IPS-18a (cell line): ENCODE results near the gene SPNS3.

Experiments
- H3K27ac ChIP-seq: one replicate; pipeline ENCODE4 v1.5.1; 2013; ENCODE audit warnings: low read length
- H3K27me3 ChIP-seq: one replicate; pipeline ENCODE4 v1.6.1; 2013; ENCODE audit warnings: mild to moderate bottlenecking, low read length; ENCODE audit not compliant: control insufficient read depth, insufficient read depth
- H3K36me3 ChIP-seq: one replicate; pipeline ENCODE4 v1.6.1; 2013; ENCODE audit warnings: low read depth, low read length; ENCODE audit not compliant: control insufficient read depth
- H3K4me1 ChIP-seq: one replicate; pipeline ENCODE4 v1.6.1; 2013; ENCODE audit warnings: low read depth, low read length; ENCODE audit not compliant: control insufficient read depth
- H3K4me3 ChIP-seq: one replicate; pipeline ENCODE4 v1.5.1; 2013; ENCODE audit warnings: low read length
- H3K9ac ChIP-seq: one replicate; pipeline ENCODE4 v1.6.1; 2013; ENCODE audit warnings: mild to moderate bottlenecking, low read length, moderate library complexity
- H3K9me3 ChIP-seq: one replicate; pipeline ENCODE4 v1.6.1; 2013; ENCODE audit warnings: low read depth, low read length; ENCODE audit not compliant: control insufficient read depth

SPNS3 gene

DNA sequence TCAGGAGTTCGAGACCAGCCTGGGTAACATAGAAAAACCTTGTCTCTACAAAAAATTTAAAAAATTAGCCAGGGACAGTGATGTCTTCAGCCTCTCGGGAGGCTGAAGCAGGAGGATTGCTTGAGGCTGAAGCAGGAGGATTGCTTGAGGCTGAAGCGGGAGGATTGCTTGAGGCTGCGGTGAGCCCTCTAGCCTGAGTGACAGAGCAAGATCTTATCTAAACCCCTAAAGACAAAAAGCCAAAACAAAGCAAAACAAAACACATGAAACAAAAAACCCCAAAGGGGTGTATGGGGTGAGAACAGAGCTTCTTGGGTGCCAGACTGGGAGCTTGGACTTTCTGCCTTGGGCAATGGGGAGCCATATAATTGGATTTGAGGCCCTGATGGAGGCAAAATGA lies 2.6 kb downstream of the SPNS3 start:
- Histone ChIP-seq H3K27me3 (no peaks in the 10 kb centered on the region), H3K4me3 (no peak overlapping the region), H3K27ac (no peak overlapping the region), H3K4me1 (no peaks in the 10 kb centered on the region), H3K9ac (no peak overlapping the region), H3K9me3 (no peaks in the 10 kb centered on the region), H3K36me3 (no peaks in the 10 kb centered on the region)

DNA sequence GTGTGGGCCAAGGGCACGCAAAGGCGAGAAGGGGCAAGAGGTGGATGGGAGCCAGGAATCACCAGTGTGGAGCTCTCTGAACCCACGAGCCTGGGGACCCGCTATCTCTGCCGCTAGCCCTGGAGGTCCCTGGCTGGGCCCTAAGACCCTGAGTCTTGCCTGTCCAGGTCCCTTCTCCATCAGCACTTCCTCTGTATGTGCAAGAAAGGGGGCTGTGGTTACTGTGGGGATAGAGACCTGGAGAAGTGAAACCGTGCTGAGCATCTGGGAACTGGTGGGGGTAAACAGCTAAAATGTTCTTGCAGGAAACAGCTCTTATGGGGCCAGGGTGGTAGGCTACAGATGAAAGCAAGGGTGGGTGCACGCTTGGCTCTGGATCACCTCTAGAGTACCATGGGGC lies 3.1 kb downstream of the SPNS3 start:
- H3K27ac ChIP-seq: no peak overlapping the region
- H3K36me3 ChIP-seq: no peaks in the 10 kb centered on the region
- H3K9ac ChIP-seq: no peak overlapping the region
- H3K4me3 ChIP-seq: no peak overlapping the region
- H3K4me1 ChIP-seq: no peaks in the 10 kb centered on the region
- H3K9me3 ChIP-seq: no peaks in the 10 kb centered on the region
- H3K27me3 ChIP-seq: no peaks in the 10 kb centered on the region

DNA sequence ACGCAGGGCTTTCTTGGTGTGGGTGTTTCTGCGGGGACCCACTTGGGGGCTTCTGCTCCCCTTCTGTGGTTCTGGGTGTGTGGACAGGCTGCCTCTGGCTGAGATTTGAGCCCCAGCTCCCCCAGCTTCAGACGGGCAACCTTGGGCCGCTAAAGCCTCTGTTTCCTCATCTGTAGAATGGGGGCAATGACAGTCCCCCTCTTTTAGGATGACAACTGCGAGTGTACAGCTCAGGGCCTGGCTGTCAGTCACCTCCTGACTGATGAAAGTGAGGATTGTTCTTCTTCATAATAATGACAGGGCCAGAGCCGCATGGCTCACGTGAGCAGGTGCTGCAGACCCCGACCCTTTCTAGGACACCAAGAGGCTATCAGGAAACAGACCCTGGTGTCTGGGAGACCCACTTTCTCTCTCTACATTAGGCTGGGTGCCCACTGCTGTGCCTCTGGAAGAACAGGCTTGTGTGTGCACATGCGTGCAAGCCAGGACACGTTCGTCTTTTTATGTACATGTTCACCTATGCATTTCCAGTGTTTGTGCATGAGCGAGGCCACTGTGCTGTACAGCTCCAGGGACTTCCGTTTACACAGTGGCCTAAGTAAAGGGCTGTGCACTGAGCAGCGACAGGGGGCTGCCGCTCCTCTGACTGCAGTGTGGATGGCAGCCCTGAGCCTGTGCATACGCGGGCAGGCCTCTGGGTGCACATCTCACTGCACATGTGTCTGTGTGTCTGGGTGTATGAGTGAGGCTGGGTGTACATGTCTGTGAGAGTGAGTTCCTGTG lies 4.6 kb downstream of the SPNS3 start:
- no peak overlapping the region for H3K4me3 ChIP-seq
- no peak overlapping the region for H3K9ac ChIP-seq
- no peaks in the 10 kb centered on the region for H3K9me3 ChIP-seq
- H3K36me3 ChIP-seq: no peaks in the 10 kb centered on the region
- no peak overlapping the region for H3K27ac ChIP-seq
- no peaks in the 10 kb centered on the region for H3K4me1 ChIP-seq
- H3K27me3 ChIP-seq: no peaks in the 10 kb centered on the region

DNA sequence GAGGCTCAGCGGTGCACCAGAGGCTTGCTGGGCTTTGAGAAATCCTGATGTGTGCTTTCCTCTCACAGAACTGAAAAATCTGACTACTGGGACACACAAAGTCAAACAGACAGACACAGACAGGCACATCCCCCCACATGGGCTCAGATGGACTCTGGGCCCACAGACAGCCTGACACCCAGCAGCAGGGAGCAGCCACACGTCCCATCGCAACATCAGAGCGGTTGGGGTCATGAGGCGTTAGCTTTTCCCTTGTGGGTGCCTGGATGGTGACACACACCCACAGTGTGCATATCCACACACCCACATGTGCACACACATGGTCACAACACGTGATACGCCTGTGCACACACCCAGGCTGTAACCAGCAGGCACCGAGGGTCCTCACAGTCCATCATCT lies 6.3 kb downstream of the SPNS3 start:
- Histone ChIP-seq H3K4me1 (no peaks in the 10 kb centered on the region), H3K9ac (no peak overlapping the region), H3K27me3 (no peaks in the 10 kb centered on the region), H3K27ac (no peak overlapping the region), H3K36me3 (no peaks in the 10 kb centered on the region), H3K9me3 (no peaks in the 10 kb centered on the region), H3K4me3 (no peak overlapping the region)

DNA sequence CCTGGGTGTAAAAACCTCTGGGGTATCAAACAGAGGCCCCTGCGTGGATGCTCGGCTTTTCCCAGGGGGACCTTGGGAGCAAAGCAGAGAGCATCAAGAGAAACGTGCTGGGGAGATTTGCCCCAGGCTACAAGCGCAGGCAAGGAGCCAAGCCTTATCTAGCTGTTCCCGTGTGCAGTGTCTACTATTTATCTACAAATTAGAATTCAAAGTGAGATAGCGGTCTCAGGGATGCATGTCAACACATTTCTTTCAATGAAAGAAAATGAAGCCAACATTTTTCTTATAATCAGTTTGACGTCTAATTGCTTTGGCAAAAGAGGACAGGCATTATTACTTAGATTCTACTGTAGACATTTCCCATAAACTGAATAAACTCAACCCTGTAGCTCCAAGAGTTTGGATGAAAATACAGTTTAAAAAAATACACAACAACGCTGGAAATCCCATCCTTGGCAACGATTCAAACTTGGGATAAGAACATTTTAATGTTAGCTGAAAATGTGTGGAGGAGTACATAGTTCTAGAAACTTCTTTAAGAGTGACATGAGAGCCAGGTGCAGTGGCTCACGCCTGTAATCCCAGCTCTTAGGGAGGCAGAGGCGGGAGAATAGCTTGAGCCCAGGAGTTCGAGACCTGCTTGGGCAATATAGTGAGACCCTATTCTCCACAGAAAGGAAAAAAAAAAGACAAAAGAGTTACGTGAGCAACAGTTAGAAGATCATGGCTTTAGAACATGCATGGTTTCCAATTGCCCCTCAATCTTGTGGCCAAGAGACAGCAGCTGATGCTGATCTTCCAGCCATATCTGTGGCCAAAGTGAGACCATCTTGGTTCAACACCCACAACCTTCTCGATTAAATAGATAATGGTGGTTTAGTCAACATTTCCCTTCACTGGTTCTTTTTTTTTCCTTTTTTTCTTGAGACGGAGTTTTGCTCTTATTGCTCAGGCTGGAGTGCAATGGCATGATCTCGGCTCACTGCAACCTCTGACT lies 7.2 kb downstream of the SPNS3 start:
- H3K4me1 ChIP-seq: no peaks in the 10 kb centered on the region
- H3K9ac ChIP-seq: no peak overlapping the region
- H3K27me3 ChIP-seq: no peaks in the 10 kb centered on the region
- no peaks in the 10 kb centered on the region for H3K36me3 ChIP-seq
- H3K27ac ChIP-seq: no peak overlapping the region
- no peak overlapping the region for H3K4me3 ChIP-seq
- H3K9me3 ChIP-seq: no peaks in the 10 kb centered on the region

DNA sequence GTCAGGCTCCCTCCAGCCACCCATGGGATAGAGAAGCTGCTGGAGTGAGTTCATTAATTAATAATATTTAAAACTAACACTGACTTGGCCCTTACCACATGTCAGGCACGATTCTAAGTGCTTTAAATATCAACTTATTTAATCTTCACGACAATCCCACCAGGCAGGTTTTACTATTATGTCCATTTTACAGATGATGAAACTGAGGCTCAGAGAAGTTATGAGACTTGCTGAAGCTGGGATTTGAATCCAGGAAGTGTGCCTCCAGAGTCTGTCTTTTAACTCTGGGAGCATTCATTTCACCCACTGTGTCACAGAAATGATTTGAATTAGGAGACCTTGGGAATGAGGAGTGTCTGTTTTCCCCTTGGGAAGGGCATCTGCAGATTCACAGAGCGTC lies 8.8 kb downstream of the SPNS3 start:
- H3K36me3 ChIP-seq: no peaks in the 10 kb centered on the region

DNA sequence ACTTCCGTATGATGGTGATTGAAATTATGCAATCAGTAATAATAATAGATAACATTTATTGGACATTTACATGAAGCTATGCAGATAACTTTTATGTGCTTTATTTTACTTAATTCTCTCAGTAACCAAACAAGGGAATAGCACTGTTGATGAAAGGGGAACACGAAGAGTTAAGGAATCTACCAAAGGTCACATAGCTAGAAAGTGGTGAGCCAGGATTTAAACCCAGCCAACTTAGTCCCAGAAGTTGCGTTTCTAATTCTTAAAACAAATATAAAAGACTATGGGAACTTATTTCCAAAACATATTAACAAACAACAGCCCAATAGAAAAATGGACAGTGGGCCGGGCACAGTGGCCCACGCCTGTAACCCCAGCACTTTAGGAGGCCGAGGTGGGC lies 9.7 kb downstream of the SPNS3 start:
- Histone ChIP-seq H3K9me3 (no peaks in the 10 kb centered on the region), H3K9ac (no peak overlapping the region), H3K27me3 (no peaks in the 10 kb centered on the region), H3K4me3 (no peak overlapping the region), H3K4me1 (no peaks in the 10 kb centered on the region), H3K36me3 (no peaks in the 10 kb centered on the region), H3K27ac (no peak overlapping the region)

More for the DNA sequence above, 8.8 kb downstream of the SPNS3 start:
- Histone ChIP-seq H3K4me3 (no peak overlapping the region), H3K27ac (no peak overlapping the region), H3K4me1 (no peaks in the 10 kb centered on the region), H3K9me3 (no peaks in the 10 kb centered on the region), H3K9ac (no peak overlapping the region), H3K27me3 (no peaks in the 10 kb centered on the region)

DNA sequence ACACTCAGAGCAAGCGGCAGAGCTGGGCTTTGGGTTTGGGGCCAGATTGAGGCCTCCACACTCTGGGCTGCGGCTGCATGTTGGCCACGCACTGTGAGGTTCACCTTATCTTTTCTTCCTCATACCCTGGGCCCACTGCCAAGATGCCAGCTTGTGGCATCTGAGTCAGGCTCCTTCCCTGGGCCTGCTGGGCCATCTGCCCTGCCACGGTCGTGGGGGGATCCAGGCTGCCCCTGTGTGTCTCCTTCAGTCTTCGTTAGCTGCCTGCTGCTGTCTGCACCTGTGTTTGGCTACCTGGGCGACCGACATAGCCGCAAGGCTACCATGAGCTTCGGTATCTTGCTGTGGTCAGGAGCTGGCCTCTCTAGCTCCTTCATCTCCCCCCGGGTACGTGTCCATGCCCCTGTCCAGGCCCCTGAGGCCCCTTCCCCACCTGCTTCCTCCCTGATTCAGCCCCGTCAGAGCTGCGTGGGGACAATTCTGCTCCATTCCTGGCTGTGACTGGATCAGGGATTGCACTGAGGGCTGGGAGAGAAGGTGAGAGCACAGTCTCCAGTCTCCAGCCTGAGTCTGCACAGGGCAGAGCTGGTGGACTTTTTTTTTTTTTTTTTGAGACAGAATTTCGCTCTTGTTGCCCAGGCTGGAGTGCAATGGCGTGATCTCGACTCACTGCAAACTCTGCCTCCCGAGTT lies 11.2 kb downstream of the SPNS3 start:
- Histone ChIP-seq H3K27me3 (no peaks in the 10 kb centered on the region), H3K4me3 (no peak overlapping the region), H3K9ac (no peak overlapping the region), H3K4me1 (no peaks in the 10 kb centered on the region), H3K9me3 (no peaks in the 10 kb centered on the region), H3K36me3 (no peaks in the 10 kb centered on the region), H3K27ac (no peak overlapping the region)

DNA sequence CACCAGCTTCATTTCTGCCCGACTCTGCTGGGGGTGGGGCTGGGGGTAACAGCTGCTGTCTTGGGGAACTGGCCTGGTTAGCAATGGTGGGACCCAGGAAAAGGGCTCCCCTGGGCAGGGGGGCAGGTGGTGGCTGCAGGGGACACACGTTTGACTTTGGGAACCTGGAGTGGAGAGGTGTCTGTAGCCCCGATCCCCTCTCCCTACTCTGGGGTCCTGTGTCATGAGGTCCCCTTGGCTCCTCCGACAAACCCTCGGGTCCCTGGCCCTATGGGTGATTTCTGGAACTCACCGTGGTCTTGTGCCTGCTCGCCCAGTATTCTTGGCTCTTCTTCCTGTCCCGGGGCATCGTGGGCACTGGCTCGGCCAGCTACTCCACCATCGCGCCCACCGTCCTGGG lies 12.0 kb downstream of the SPNS3 start:
- no peak overlapping the region for H3K4me3 ChIP-seq
- H3K9me3 ChIP-seq: no peaks in the 10 kb centered on the region
- no peaks in the 10 kb centered on the region for H3K4me1 ChIP-seq
- H3K36me3 ChIP-seq: no peaks in the 10 kb centered on the region
- H3K27me3 ChIP-seq: no peaks in the 10 kb centered on the region
- no peak overlapping the region for H3K27ac ChIP-seq
- no peak overlapping the region for H3K9ac ChIP-seq

DNA sequence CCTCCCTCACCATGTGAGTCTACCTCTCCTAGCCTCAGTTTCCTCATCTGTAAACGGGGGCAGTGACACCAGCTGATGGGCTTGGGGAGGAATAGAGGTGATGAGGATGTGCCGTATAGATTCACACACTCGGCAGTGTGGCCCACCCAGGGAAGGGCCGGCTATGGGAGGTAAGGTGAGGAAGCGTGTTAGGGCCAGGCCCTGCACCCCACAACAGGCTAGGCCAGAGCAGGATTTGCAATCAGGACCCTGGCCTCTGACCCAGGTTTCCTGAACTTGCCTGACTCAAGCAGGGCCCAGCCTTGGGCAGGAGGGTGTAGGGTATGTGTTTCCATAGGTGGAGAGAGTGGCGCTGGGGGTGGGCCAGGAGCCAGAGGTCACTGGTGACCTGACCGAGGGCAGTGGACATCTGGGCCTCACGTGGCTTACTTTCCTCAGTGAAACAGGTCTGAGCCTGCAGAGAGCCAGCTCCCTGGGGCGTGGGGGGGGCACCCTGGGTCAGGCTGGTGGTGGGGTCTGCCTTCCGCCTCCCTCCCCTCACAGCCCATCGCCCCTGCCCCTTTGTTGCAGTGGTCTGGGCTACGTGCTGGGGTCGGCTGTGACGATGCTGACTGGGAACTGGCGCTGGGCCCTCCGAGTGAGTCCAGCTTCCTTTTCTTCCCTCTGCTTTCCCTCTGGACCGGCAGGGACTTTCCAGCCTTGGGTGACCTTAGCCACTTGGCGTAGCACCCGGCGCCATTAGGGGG lies 12.8 kb downstream of the SPNS3 start:
- Histone ChIP-seq H3K36me3 (no peaks in the 10 kb centered on the region), H3K4me1 (no peaks in the 10 kb centered on the region), H3K4me3 (no peak overlapping the region), H3K27me3 (no peaks in the 10 kb centered on the region), H3K27ac (no peak overlapping the region), H3K9me3 (no peaks in the 10 kb centered on the region), H3K9ac (no peak overlapping the region)
